ENCODE data around the gene MLF1. TPM values are rescaled to one million over a fixed set of nuclear protein-coding genes. Genes with fewer than 3 reads are reported as not detected.

MLF1 gene
- polyA plus RNA-seq, 1 of the 3 experiments (the other 2 are of a cell fraction): 8.2 TPM

GRCh38 chr3:158565076-158565475, 5.9 kb upstream of the MLF1 start:
- Histone ChIP-seq H2AFZ (ENCODE audit: low read depth) (no peak overlapping the region), H3K9me2 (no peaks in the 10 kb centered on the region), H3K9me3 (no peaks in the 10 kb centered on the region), H3K79me2 (ENCODE audit: insufficient read depth) (no peaks in the 10 kb centered on the region), H3F3A (replicated peaks; ENCODE audit: insufficient read depth) (no peaks in the 10 kb centered on the region), H3K9ac (no peak overlapping the region), H3K27me3 (ENCODE audit: insufficient read depth) (no peaks in the 10 kb centered on the region), H3K4me3 (ENCODE audit: low read depth in 2 of 2, low read length in 1 of 2) (no peak overlapping the region), H3K36me3 (replicated peaks in 1 of 2; ENCODE audit: control insufficient read depth in 1 of 2, insufficient read depth in 2 of 2, low read length in 1 of 2) (no peaks in the 10 kb centered on the region), H4K20me1 (ENCODE audit: insufficient read depth) (no peaks in the 10 kb centered on the region), H3K4me1 (ENCODE audit: control insufficient read depth in 1 of 2, insufficient read depth in 2 of 2, low read depth in 1 of 2, low read length in 1 of 2) (0 out of 4 replicates have a peak, but pooled peaks cover 0 to 3% of the 10 kb centered on the region in 2 experiments), H3K4me2 (no peak overlapping the region), H3K27ac (ENCODE audit: low read depth in 2 of 2, low read length in 1 of 2) (no peak overlapping the region)
- CTCF ChIA-PET: interaction anchor here (1.1 kb wide), 1 partner anchor 79 kb away, joined by 3 read pairs; the partner anchor contains the start of gene GFM1
- TF ChIP-seq FOXJ3 (CRISPR knock-in tag; IDR thresholded peaks at IDR 0.05) (no peak), ELF1 (IDR thresholded peaks at IDR 0.05) (no peak), RCOR1 (IDR thresholded peaks at IDR 0.05; ENCODE audit: low read length) (no peak), GATA2 (CRISPR knock-in tag; IDR thresholded peaks at IDR 0.05) (no peak), EP300 (IDR thresholded peaks at IDR 0.05; ENCODE audit: borderline replicate concordance in 1 of 2, low read depth in 1 of 2, low read length in 1 of 2) (no peak), RFX5 (IDR thresholded peaks at IDR 0.05; ENCODE audit: low read length) (no peak), PBX3 (IDR thresholded peaks at IDR 0.05) (no peak), ZBTB33 (IDR thresholded peaks at IDR 0.05; ENCODE audit: borderline replicate concordance, low read depth) (no peak), TEAD4 (IDR thresholded peaks at IDR 0.05; ENCODE audit: borderline replicate concordance, insufficient read depth) (no peak), GABPA (IDR thresholded peaks at IDR 0.05; ENCODE audit: low read depth) (no peak), EZH2phosphoT487 (IDR thresholded peaks at IDR 0.05; ENCODE audit: borderline replicate concordance, low read depth) (no peak), FOXM1 (IDR thresholded peaks at IDR 0.05; ENCODE audit: low read depth) (no peak), FOSL2 (IDR thresholded peaks at IDR 0.05; ENCODE audit: borderline replicate concordance, low read depth) (no peak), RXRA (IDR thresholded peaks at IDR 0.05; ENCODE audit: borderline replicate concordance, low read depth) (no peak)
- TF ChIP-seq, protein P1, sequence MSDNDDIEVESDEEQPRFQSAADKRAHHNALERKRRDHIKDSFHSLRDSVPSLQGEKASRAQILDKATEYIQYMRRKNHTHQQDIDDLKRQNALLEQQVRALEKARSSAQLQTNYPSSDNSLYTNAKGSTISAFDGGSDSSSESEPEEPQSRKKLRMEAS (IDR thresholded peaks at IDR 0.05; ENCODE audit: low read depth): no peak
- TF ChIP-seq, protein P2, sequence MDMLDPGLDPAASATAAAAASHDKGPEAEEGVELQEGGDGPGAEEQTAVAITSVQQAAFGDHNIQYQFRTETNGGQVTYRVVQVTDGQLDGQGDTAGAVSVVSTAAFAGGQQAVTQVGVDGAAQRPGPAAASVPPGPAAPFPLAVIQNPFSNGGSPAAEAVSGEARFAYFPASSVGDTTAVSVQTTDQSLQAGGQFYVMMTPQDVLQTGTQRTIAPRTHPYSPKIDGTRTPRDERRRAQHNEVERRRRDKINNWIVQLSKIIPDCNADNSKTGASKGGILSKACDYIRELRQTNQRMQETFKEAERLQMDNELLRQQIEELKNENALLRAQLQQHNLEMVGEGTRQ (IDR thresholded peaks at IDR 0.05; ENCODE audit: borderline replicate concordance, low read depth, low read length): no peak
- TF ChIP-seq, protein P3, sequence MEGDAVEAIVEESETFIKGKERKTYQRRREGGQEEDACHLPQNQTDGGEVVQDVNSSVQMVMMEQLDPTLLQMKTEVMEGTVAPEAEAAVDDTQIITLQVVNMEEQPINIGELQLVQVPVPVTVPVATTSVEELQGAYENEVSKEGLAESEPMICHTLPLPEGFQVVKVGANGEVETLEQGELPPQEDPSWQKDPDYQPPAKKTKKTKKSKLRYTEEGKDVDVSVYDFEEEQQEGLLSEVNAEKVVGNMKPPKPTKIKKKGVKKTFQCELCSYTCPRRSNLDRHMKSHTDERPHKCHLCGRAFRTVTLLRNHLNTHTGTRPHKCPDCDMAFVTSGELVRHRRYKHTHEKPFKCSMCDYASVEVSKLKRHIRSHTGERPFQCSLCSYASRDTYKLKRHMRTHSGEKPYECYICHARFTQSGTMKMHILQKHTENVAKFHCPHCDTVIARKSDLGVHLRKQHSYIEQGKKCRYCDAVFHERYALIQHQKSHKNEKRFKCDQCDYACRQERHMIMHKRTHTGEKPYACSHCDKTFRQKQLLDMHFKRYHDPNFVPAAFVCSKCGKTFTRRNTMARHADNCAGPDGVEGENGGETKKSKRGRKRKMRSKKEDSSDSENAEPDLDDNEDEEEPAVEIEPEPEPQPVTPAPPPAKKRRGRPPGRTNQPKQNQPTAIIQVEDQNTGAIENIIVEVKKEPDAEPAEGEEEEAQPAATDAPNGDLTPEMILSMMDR (IDR thresholded peaks at IDR 0.05): no peak
- DNase-seq: no peak
- WGBS (ENCODE audit: low lambda C conversion rate): 89% methylated on average over 6 of the region's 6 CpGs
- POLR2A ChIA-PET: no interaction called here

Measured in SK-N-SH (cell line).